H1 (cell line): Measurements from ENCODE around the gene RALGAPA2. TPM values are rescaled to one million over a fixed set of nuclear protein-coding genes. Genes with fewer than 3 reads are reported as not detected.

Experiments
- CTCF ChIA-PET: fragments of 300-600 bp; sonication (Branson Sonifier 250); formaldehyde crosslinking; loops from one replicate; lab custom pipeline; 2021; ENCODE audit not compliant: partially characterized antibody; lab: Charles Lee
- POLR2A ChIA-PET: fragments of 300-600 bp; sonication (Branson Sonifier 250); formaldehyde crosslinking; loops from one replicate; lab custom pipeline; 2021; ENCODE audit warnings: inconsistent platforms; ENCODE audit not compliant: partially characterized antibody; lab: Charles Lee
- DNase-seq, 2 experiments: peaks; one replicate each; pipeline versions ENCODE4 v3.0.0 to v3.0.0-alpha.2; 2010 to 2022; ENCODE audit warnings: low spot score in 2 of 2, low read depth in 1 of 2, mixed read lengths in 1 of 2
- FAIRE-seq: peaks from 2 replicates; lab custom pipeline; 2011; peaks lifted over from hg19 to GRCh38; lab: Jason Lieb, UNC
- H2AFZ ChIP-seq: 2 replicates; pipeline ENCODE4 v1.8.1; 2012; ENCODE audit warnings: low read length, inconsistent platforms
- H2AK5ac ChIP-seq: 2 replicates; pipeline ENCODE4 v1.6.1; 2013; ENCODE audit warnings: low read depth, low read length
- H2BK120ac ChIP-seq: replicated peaks from 2 replicates; pipeline ENCODE3; 2013; ENCODE audit warnings: low read depth, low read length, inconsistent platforms
- H2BK12ac ChIP-seq: 2 replicates; pipeline ENCODE4 v1.6.1; 2013; ENCODE audit warnings: low read depth, low read length
- H2BK15ac ChIP-seq: 2 replicates; pipeline ENCODE4 v1.6.1; 2013; ENCODE audit warnings: low read length
- H2BK20ac ChIP-seq: 2 replicates; pipeline ENCODE4 v1.6.1; 2013; ENCODE audit warnings: low read length
- H2BK5ac ChIP-seq: 2 replicates; pipeline ENCODE4 v1.6.1; 2013; ENCODE audit warnings: low read depth, low read length
- H3K14ac ChIP-seq: 2 replicates; pipeline ENCODE4 v1.6.1; 2013; ENCODE audit warnings: inconsistent platforms; ENCODE audit not compliant: insufficient read length
- H3K18ac ChIP-seq: 2 replicates; pipeline ENCODE4 v1.6.1; 2013; ENCODE audit warnings: low read length; ENCODE audit errors: extremely low read depth
- H3K23ac ChIP-seq: 2 replicates; pipeline ENCODE4 v1.6.1; 2013; ENCODE audit warnings: inconsistent platforms; ENCODE audit not compliant: insufficient read length
- H3K23me2 ChIP-seq: 2 replicates; pipeline ENCODE4 v1.6.1; 2013; ENCODE audit warnings: low read depth, low read length
- H3K27ac ChIP-seq: 2 replicates; pipeline ENCODE4 v1.6.1; 2011; ENCODE audit warnings: low read depth, low read length, inconsistent platforms
- H3K27me3 ChIP-seq, 4 experiments: replicated peaks in 1 of 4; 1 replicate in 1 of 4; 2 replicates in 3 of 4; pipeline versions ENCODE4 v1.6.1 to v1.8.1; 2011 to 2013; ENCODE audit warnings: low read length in 3 of 4, mild to moderate bottlenecking in 3 of 4, inconsistent platforms in 2 of 4, mixed read lengths in 2 of 4, moderate library complexity in 1 of 4; ENCODE audit not compliant: control insufficient read depth in 3 of 4, insufficient read depth in 3 of 4; ENCODE audit errors: extremely low read depth in 1 of 4
- H3K36me3 ChIP-seq, 4 experiments: 2 replicates each; pipeline versions ENCODE4 v1.6.1 to v1.8.1; 2011 to 2013; ENCODE audit warnings: mild to moderate bottlenecking in 4 of 4, low read length in 3 of 4, moderate library complexity in 2 of 4, control low read depth in 1 of 4, inconsistent platforms in 1 of 4; ENCODE audit not compliant: insufficient read depth in 4 of 4, control insufficient read depth in 2 of 4
- H3K4ac ChIP-seq: replicated peaks from 2 replicates; pipeline ENCODE3; 2013; ENCODE audit warnings: low read length, low read depth, mixed read lengths, inconsistent platforms; ENCODE audit not compliant: insufficient read length
- H3K4me1 ChIP-seq, 4 experiments: replicated peaks in 1 of 4; 1 replicate in 1 of 4; 2 replicates in 3 of 4; pipeline versions ENCODE4 v1.6.1 to v1.8.1; 2011 to 2013; ENCODE audit warnings: low read length in 3 of 4, inconsistent platforms in 2 of 4, mixed read lengths in 1 of 4; ENCODE audit not compliant: insufficient read depth in 4 of 4, control insufficient read depth in 3 of 4
- H3K4me2 ChIP-seq, 2 experiments: 2 replicates each; pipeline versions ENCODE4 v1.6.1 to v1.8.1; 2011 to 2013; ENCODE audit warnings: low read depth in 2 of 2, low read length in 2 of 2, control low read depth in 1 of 2, inconsistent platforms in 1 of 2, mild to moderate bottlenecking in 1 of 2; ENCODE audit not compliant: insufficient read depth in 1 of 2
- H3K4me3 ChIP-seq, 4 experiments: fragments of 200-600, 300-600 bp in 1 of 4; sonication (generic), shearing (Covaris generic), sonication (Bioruptor Twin) in 1 of 4; 2 replicates each; pipeline versions ENCODE4 v1.5.1 to v1.8.1; 2011 to 2016; ENCODE audit warnings: low read length in 4 of 4, low read depth in 3 of 4, control low read depth in 2 of 4, inconsistent platforms in 2 of 4, mild to moderate bottlenecking in 2 of 4, mixed read lengths in 1 of 4, moderate library complexity in 1 of 4; ENCODE audit not compliant: insufficient read depth in 2 of 4; ENCODE audit errors: extremely low read depth in 1 of 4
- H3K56ac ChIP-seq: replicated peaks from 2 replicates; pipeline ENCODE3; 2013; ENCODE audit warnings: low read depth, mild to moderate bottlenecking, mixed read lengths, low read length, inconsistent platforms; ENCODE audit not compliant: insufficient read length
- H3K79me1 ChIP-seq: 2 replicates; pipeline ENCODE4 v1.6.1; 2013; ENCODE audit warnings: low read depth, low read length, control low read depth
- H3K79me2 ChIP-seq, 2 experiments: 2 replicates each; pipeline versions ENCODE4 v1.6.1 to v1.8.1; 2012 to 2013; ENCODE audit warnings: low read length in 2 of 2, mild to moderate bottlenecking in 2 of 2, inconsistent platforms in 1 of 2; ENCODE audit not compliant: insufficient read depth in 2 of 2, control insufficient read depth in 1 of 2
- H3K9ac ChIP-seq, 4 experiments: replicated peaks in 1 of 4; 1 replicate in 1 of 4; 2 replicates in 3 of 4; pipeline versions ENCODE4 v1.6.1 to v1.8.1; 2011 to 2013; ENCODE audit warnings: low read depth in 3 of 4, low read length in 3 of 4, control low read depth in 2 of 4, mild to moderate bottlenecking in 2 of 4, moderate library complexity in 2 of 4, inconsistent platforms in 1 of 4; ENCODE audit errors: extremely low read depth in 1 of 4
- H3K9me3 ChIP-seq, 2 experiments: 2 replicates each; pipeline versions ENCODE4 v1.6.1 to v1.8.1; 2012 to 2013; ENCODE audit warnings: mild to moderate bottlenecking in 2 of 2, moderate library complexity in 2 of 2, control low read depth in 1 of 2, inconsistent platforms in 1 of 2, low read depth in 1 of 2, low read length in 1 of 2, mixed read lengths in 1 of 2; ENCODE audit not compliant: insufficient read depth in 2 of 2
- H4K20me1 ChIP-seq, 2 experiments: replicated peaks in 1 of 2; 2 replicates each; pipeline versions ENCODE3 to v1.8.1; 2011 to 2013; ENCODE audit warnings: inconsistent platforms in 2 of 2, low read length in 2 of 2, mild to moderate bottlenecking in 1 of 2; ENCODE audit not compliant: insufficient read depth in 2 of 2, control insufficient read depth in 1 of 2
- H4K5ac ChIP-seq: 2 replicates; pipeline ENCODE4 v1.6.1; 2013; ENCODE audit warnings: low read length, low read depth, mixed read lengths, inconsistent platforms; ENCODE audit not compliant: insufficient read length
- H4K8ac ChIP-seq: 2 replicates; pipeline ENCODE4 v1.8.0; 2013; ENCODE audit warnings: mild to moderate bottlenecking, moderate library complexity, low read length, inconsistent platforms; ENCODE audit not compliant: insufficient read depth; ENCODE audit errors: extremely low read depth
- H4K91ac ChIP-seq: replicated peaks from 2 replicates; pipeline ENCODE3; 2013; ENCODE audit warnings: low read length, mixed read lengths, inconsistent platforms; ENCODE audit not compliant: insufficient read length
- FOSL1 ChIP-seq: IDR thresholded peaks from 2 replicates; pipeline ENCODE4 v1.6.1; 2011; ENCODE audit warnings: mild to moderate bottlenecking, low read depth, low read length, moderate library complexity; ENCODE audit not compliant: insufficient read depth
- RAD21 ChIP-seq, 2 experiments: IDR thresholded peaks in 1 of 2; conservative IDR thresholded peaks in 1 of 2; 2 replicates each; pipeline ENCODE4 v1.6.1; 2011; ENCODE audit warnings: low read depth in 2 of 2, low read length in 2 of 2, improper control_type of control experiment in 1 of 2, inconsistent platforms in 1 of 2, mild to moderate bottlenecking in 1 of 2, moderate library complexity in 1 of 2
- WGBS, 2 experiments: shearing (Covaris generic) in 1 of 2; methylation state at CpG; one replicate each; pipeline versions ENCODE4 v1.1.6 to v1.1.7; 2013 to 2015; ENCODE audit warnings: low lambda C conversion rate in 2 of 2, mixed read lengths in 2 of 2, inconsistent platforms in 1 of 2, low coverage in 1 of 2, missing lambda C conversion rate in 1 of 2; ENCODE audit not compliant: insufficient replicate concordance in 2 of 2, insufficient coverage in 1 of 2, insufficient read length in 1 of 2; ENCODE audit errors: extremely low coverage in 1 of 2, missing lambda C conversion rate in 1 of 2; 5-methylcytosine and 5-hydroxymethylcytosine counted together
- polyA plus RNA-seq, 7 experiments: library from polyadenylated mRNA; depleted of rRNA in 3 of 7; stranded (reverse) in 5 of 7; unstranded in 2 of 7; fragments of >200 nt in 5 of 7; fragments of 200-250 nt in 2 of 7; gene quantifications; 1 replicate in 5 of 7; 2 replicates in 1 of 7; 4 replicates in 1 of 7; pipeline versions ENCODE4 v1.2.1 to v1.2.3, GENCODE V29; 2011 to 2013; ENCODE audit warnings: missing spikeins in 2 of 7, mixed read lengths in 2 of 7
- total RNA-seq: library from RNA; stranded (reverse); fragmentation: NEBNext Ultra II Directional; extraction: Animal tissue kit (Norgen Biotek cat#: 25700); gene quantifications from 2 replicates; pipeline ENCODE4 v1.2.1, GENCODE V29; 2021

The RALGAPA2 gene
- total and polyA plus RNA-seq, 2 of the 8 experiments (the other 6 are each of a cell fraction or from before 2014, with no cell fraction given) = 5.1 to 25.5 TPM

DNA sequence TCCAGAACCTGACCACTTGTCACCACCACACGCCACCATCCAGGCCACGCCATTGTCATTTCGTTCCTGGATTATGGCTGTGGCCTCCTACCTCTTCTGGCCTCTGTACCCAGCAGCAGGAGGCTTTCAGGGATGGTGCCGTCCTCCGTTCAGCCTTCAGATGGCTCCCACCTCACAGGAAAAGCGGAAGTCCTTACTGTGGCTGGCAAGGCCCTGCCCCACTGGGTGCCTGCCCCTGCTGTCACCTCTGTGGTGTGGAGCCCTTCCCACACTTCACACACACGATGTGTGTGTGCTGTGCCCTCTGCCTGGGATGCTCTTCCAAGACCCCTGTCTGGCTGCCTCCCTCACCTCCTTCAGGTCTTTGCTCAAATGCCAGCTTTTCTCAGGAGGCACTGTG, 275.1 kb downstream of the RALGAPA2 start:
- Histone ChIP-seq H3K27ac (no peak overlapping the region), H3K79me2 (no peaks in the 10 kb centered on the region), H3K23me2 (no peaks in the 10 kb centered on the region), H3K56ac (no peak overlapping the region), H4K20me1 (no peaks in the 10 kb centered on the region), H3K18ac (no peak overlapping the region), H3K4me3 (no peak overlapping the region), H4K5ac (no peak overlapping the region), H3K14ac (no peak overlapping the region), H3K9me3 (no peaks in the 10 kb centered on the region), H3K27me3 (no peaks in the 10 kb centered on the region), H2BK120ac (no peak overlapping the region), H3K4me2 (no peak overlapping the region), H3K4ac (no peak overlapping the region), H4K8ac (no peak overlapping the region), H2AK5ac (no peak overlapping the region), H2BK20ac (no peak overlapping the region), H2AFZ (no peak overlapping the region), H4K91ac (no peak overlapping the region), H2BK5ac (no peak overlapping the region; the same call in 1 of the 2 replicates), H3K4me1 (peaks cover 0 to 4% (median 3%) of the 10 kb centered on the region in 4 experiments; a peak in 5 of 7 replicates), H3K23ac (no peak overlapping the region), H2BK15ac (no peak overlapping the region), H3K36me3 (no peaks in the 10 kb centered on the region), H2BK12ac (no peak overlapping the region), H3K79me1 (no peaks in the 10 kb centered on the region), H3K9ac (no peak overlapping the region)
- TF ChIP-seq FOSL1 (no peak), RAD21 (IDR thresholded peaks at IDR 0.05 in 1 of 2, conservative IDR thresholded peaks at IDR 0.05 in 1 of 2; ENCODE audit: low read depth in 2 of 2, low read length in 2 of 2) (0 out of 4 replicates have a peak, but pooled peaks of 1 of the 2 experiments have one; percentile 6)
- POLR2A ChIA-PET = no interaction called here
- DNase-seq (no peak), FAIRE-seq (no peak)
- CTCF ChIA-PET = interaction anchor here (0.9 to 1.7 kb wide), 4 partner anchors 37 to 142 kb away, joined by 3 to 4 read pairs (median 3); no protein-coding TSS in a partner anchor
- WGBS, 2 experiments = 89% methylated on average over 7 of the region's 7 CpGs; no CpG with 5 or more reads in 1 of the 2 experiments
